GM12891 (cell line): ENCODE measurements around the gene TXNDC8.

Experiments used
- DNase-seq: peaks from one replicate; pipeline ENCODE4 v3.0.0; 2011; ENCODE audit warnings: low spot score; ENCODE audit not compliant: insufficient read length
- FAIRE-seq: peaks from 2 replicates; lab custom pipeline; 2011; peaks lifted over from hg19 to GRCh38; lab: Jason Lieb, UNC
- PAX5 ChIP-seq: IDR thresholded peaks from 2 replicates; pipeline ENCODE4 v1.6.1; 2011; ENCODE audit warnings: low read length, moderate library complexity, mild to moderate bottlenecking; ENCODE audit not compliant: insufficient read depth, severe bottlenecking
- POLR2A ChIP-seq: IDR thresholded peaks from 2 replicates; pipeline ENCODE4 v1.6.1; 2011; ENCODE audit warnings: low read depth, low read length, control low read depth
- POLR2AphosphoS5 ChIP-seq: IDR thresholded peaks from 2 replicates; pipeline ENCODE4 v1.6.1; 2011; ENCODE audit warnings: low read depth, low read length, control low read depth
- POU2F2 ChIP-seq: IDR thresholded peaks from 2 replicates; pipeline ENCODE4 v1.6.1; 2011; ENCODE audit warnings: low read depth, mild to moderate bottlenecking, control low read depth, low read length, moderate library complexity
- SPI1 ChIP-seq: IDR thresholded peaks from 2 replicates; pipeline ENCODE4 v1.6.1; 2011; ENCODE audit warnings: low read depth, low read length, control low read depth
- TAF1 ChIP-seq: IDR thresholded peaks from 2 replicates; pipeline ENCODE4 v1.6.1; 2011; ENCODE audit warnings: low read depth, low read length, control low read depth

Gene TXNDC8

GRCh38 chr9:110259566-110259965 is 78.1 kb downstream of the TXNDC8 start:
- TF ChIP-seq POLR2AphosphoS5, result no peak
- TF ChIP-seq PAX5, result no peak
- no peak for TF ChIP-seq SPI1
- no peak for TF ChIP-seq TAF1
- no peak for TF ChIP-seq POU2F2
- no peak for TF ChIP-seq POLR2A
- DNase-seq (no peak), FAIRE-seq (no peak)

- DNase-seq (no peak), FAIRE-seq (no peak)
- TF ChIP-seq SPI1 (peak; percentile 90), POU2F2 (no peak), TAF1 (0 out of 2 replicates have a peak, but pooled peaks have one; percentile 46), PAX5 (no peak)
Measured at GRCh38 chr9:110258690-110259091, 79.0 kb downstream of the TXNDC8 start.

GRCh38 chr9:110257956-110258355 is 79.7 kb downstream of the TXNDC8 start:
- TF ChIP-seq POU2F2 (no peak), POLR2A (no peak), SPI1 (0 out of 2 replicates have a peak, but pooled peaks have one; percentile 33), PAX5 (no peak), POLR2AphosphoS5 (no peak), TAF1 (no peak)
- FAIRE-seq (no peak), DNase-seq (no peak)

GRCh38 chr9:110257097-110257841 is 80.4 kb downstream of the TXNDC8 start:
- FAIRE-seq, result peak; percentile 71

GRCh38 chr9:110256380-110257096 is 81.1 kb downstream of the TXNDC8 start, which contains the start of gene TXN:
Gene TXN (minus strand): TSS chr9:110256507. CDS start chr9:110256435, 72 bp downstream.
- FAIRE-seq (peak; percentile 88), DNase-seq (peak; percentile 64)
- no peak for TF ChIP-seq PAX5
- peak; percentile 96 for TF ChIP-seq TAF1
- TF ChIP-seq POU2F2, result peak; percentile 84
- TF ChIP-seq SPI1, result no peak
- peak; percentile 98 for TF ChIP-seq POLR2A
- peak; percentile 98 for TF ChIP-seq POLR2AphosphoS5

More at GRCh38 chr9:110257097-110257841, 80.4 kb downstream of the TXNDC8 start:
- DNase-seq, result no peak
- TF ChIP-seq POLR2A (peak; percentile 66), TAF1 (no peak), PAX5 (no peak)

GRCh38 chr9:110255463-110256379 is 81.9 kb downstream of the TXNDC8 start:
- peak; percentile 21 for DNase-seq
- no peak for FAIRE-seq
- TF ChIP-seq POLR2AphosphoS5 (no peak), SPI1 (0 out of 2 replicates have a peak, but pooled peaks have one; percentile 18)

GRCh38 chr9:110255034-110255462 is 82.6 kb downstream of the TXNDC8 start:
- no peak for TF ChIP-seq PAX5
- no peak for TF ChIP-seq POLR2A
- no peak for TF ChIP-seq SPI1
- FAIRE-seq (no peak), DNase-seq (no peak)

GRCh38 chr9:110254500-110254899 is 83.2 kb downstream of the TXNDC8 start:
- TF ChIP-seq POLR2A (no peak), PAX5 (no peak), POU2F2 (no peak), SPI1 (no peak)
- DNase-seq (no peak), FAIRE-seq (no peak)
